HCT116 (cell line): ENCODE data around the gene SESN3. TPM values are rescaled to one million over a fixed set of nuclear protein-coding genes. Genes with fewer than 3 reads are reported as not detected.

Experiments
- ATAC-seq: fragments of 200-7000 bp; cut with Tn5 transposase; 2 replicates; pipeline ENCODE4 v1.9.1; 2020; ENCODE audit warnings: mild to moderate bottlenecking, moderate library complexity
- BruUV-seq: library from RNA; stranded (reverse); fragments of 400-500 nt; replicated peaks from 2 replicates; lab custom pipeline; 2021; lab: Mats Ljungman, UMichigan
- CTCF ChIA-PET: fragments of 300-600 bp; sonication (Branson Sonifier 250); formaldehyde crosslinking; loops from one replicate; lab custom pipeline; 2021; ENCODE audit warnings: antibody characterized with exemption; lab: Charles Lee
- POLR2A ChIA-PET: fragments of 300-600, 350-600 bp; sonication (Branson Sonifier 250); formaldehyde crosslinking; loops from one replicate; lab custom pipeline; 2021; ENCODE audit warnings: antibody characterized with exemption; lab: Charles Lee
- RAD21 ChIA-PET, 2 experiments: fragments of 300-600 bp; sonication (Branson Sonifier 250); formaldehyde crosslinking; loops; one replicate each; lab custom pipeline; 2023; ENCODE audit warnings: low total read pairs in 2 of 2; ENCODE audit not compliant: uncharacterized antibody in 2 of 2, unreplicated experiment in 2 of 2, low non-redundant PET in 1 of 2; lab: Charles Lee
- DNase-seq: peaks from one replicate; pipeline ENCODE4 v3.0.0-alpha.2; 2010; ENCODE audit warnings: low read depth, low spot score
- H2AFZ ChIP-seq: fragments of 200-600 bp; shearing (Covaris generic), sonication (generic); 2 replicates; pipeline ENCODE4 v1.6.1; 2017; ENCODE audit warnings: low read depth, mixed run types, mixed read lengths, antibody characterized with exemption, low read length; ENCODE audit not compliant: poor library complexity, severe bottlenecking
- H3K27ac ChIP-seq: 2 replicates; pipeline ENCODE4 v1.5.1; 2012; ENCODE audit warnings: low read depth, low read length
- H3K27me3 ChIP-seq: fragments of 200-600 bp; sonication (generic); 2 replicates; pipeline ENCODE4 v1.6.1; 2016; ENCODE audit warnings: mixed run types, low read length, mixed read lengths; ENCODE audit not compliant: insufficient read depth
- H3K36me3 ChIP-seq, 2 experiments: fragments of 200-500 bp in 1 of 2; fragments of 200-600 bp in 1 of 2; sonication (Bioruptor generic) in 1 of 2; sonication (generic) in 1 of 2; 2 replicates each; pipeline versions ENCODE4 v1.5.1 to v1.6.1; 2014 to 2016; ENCODE audit warnings: low read length in 2 of 2, inconsistent platforms in 1 of 2, mixed read lengths in 1 of 2, mixed run types in 1 of 2; ENCODE audit not compliant: insufficient read depth in 2 of 2, control insufficient read depth in 1 of 2
- H3K4me1 ChIP-seq, 2 experiments: fragments of 200-600 bp in 1 of 2; sonication (generic) in 1 of 2; 2 replicates each; pipeline versions ENCODE4 v1.5.1 to v1.6.1; 2012 to 2017; ENCODE audit warnings: low read length in 2 of 2, inconsistent platforms in 1 of 2, mild to moderate bottlenecking in 1 of 2, mixed read lengths in 1 of 2, mixed run types in 1 of 2, moderate library complexity in 1 of 2; ENCODE audit not compliant: insufficient read depth in 2 of 2, control insufficient read depth in 1 of 2
- H3K4me2 ChIP-seq: fragments of 200-600 bp; sonication (generic); 2 replicates; pipeline ENCODE4 v1.6.1; 2017; ENCODE audit warnings: mixed run types, low read length, mixed read lengths
- H3K4me3 ChIP-seq, 2 experiments: fragments of 200-600 bp in 1 of 2; sonication (generic) in 1 of 2; replicated peaks in 1 of 2; 2 replicates each; pipeline ENCODE4 v1.5.1; 2011 to 2016; ENCODE audit warnings: low read length in 2 of 2, control low read depth in 1 of 2, low read depth in 1 of 2, mild to moderate bottlenecking in 1 of 2, mixed read lengths in 1 of 2, mixed run types in 1 of 2
- H3K79me2 ChIP-seq: fragments of 200-600 bp; sonication (generic); 2 replicates; pipeline ENCODE4 v1.6.1; 2017; ENCODE audit warnings: mild to moderate bottlenecking, mixed run types, low read length, moderate library complexity, mixed read lengths; ENCODE audit not compliant: insufficient read depth
- H3K9ac ChIP-seq: fragments of 200-600 bp; sonication (generic); 2 replicates; pipeline ENCODE4 v1.6.1; 2016; ENCODE audit warnings: low read length, mixed read lengths
- H3K9me2 ChIP-seq: fragments of 200-600 bp; sonication (generic), shearing (Covaris generic); 2 replicates; pipeline ENCODE4 v1.6.1; 2017; ENCODE audit warnings: mixed run types, mild to moderate bottlenecking, moderate library complexity; ENCODE audit not compliant: insufficient read depth
- H3K9me3 ChIP-seq, 2 experiments: fragments of 200-500 bp in 1 of 2; fragments of 200-600 bp in 1 of 2; sonication (Bioruptor generic) in 1 of 2; sonication (generic) in 1 of 2; 2 replicates each; pipeline ENCODE4 v1.6.1; 2014 to 2017; ENCODE audit warnings: low read length in 2 of 2, mixed read lengths in 2 of 2, inconsistent platforms in 1 of 2, low read depth in 1 of 2, mild to moderate bottlenecking in 1 of 2, mixed run types in 1 of 2, moderate library complexity in 1 of 2; ENCODE audit not compliant: control insufficient read depth in 1 of 2, insufficient read depth in 1 of 2
- H4K20me1 ChIP-seq: fragments of 200-600 bp; sonication (generic), shearing (Covaris generic); 2 replicates; pipeline ENCODE4 v1.6.1; 2017; ENCODE audit warnings: mixed run types, mild to moderate bottlenecking, moderate library complexity; ENCODE audit not compliant: insufficient read depth
- CBX3 ChIP-seq: IDR thresholded peaks from 2 replicates; pipeline ENCODE4 v1.6.1; 2012; ENCODE audit warnings: low read depth
- CTCF ChIP-seq, 3 experiments: fragments of 200-600 bp in 1 of 3; sonication (generic) in 1 of 3; IDR thresholded peaks in 2 of 3; conservative IDR thresholded peaks in 1 of 3; 2 replicates each; pipeline ENCODE4 v1.5.1; 2012 to 2017; ENCODE audit warnings: low read depth in 2 of 3, low read length in 2 of 3, antibody characterized with exemption in 1 of 3, borderline replicate concordance in 1 of 3, control low read depth in 1 of 3, mild to moderate bottlenecking in 1 of 3, mixed read lengths in 1 of 3, mixed run types in 1 of 3, moderate library complexity in 1 of 3; ENCODE audit not compliant: insufficient read depth in 1 of 3
- ELF1 ChIP-seq: IDR thresholded peaks from 2 replicates; pipeline ENCODE4 v1.6.1; 2012; ENCODE audit warnings: low read depth, borderline replicate concordance
- EZH2phosphoT487 ChIP-seq: fragments of 200-600 bp; IDR thresholded peaks from 2 replicates; pipeline ENCODE4 v1.6.1; 2018; ENCODE audit warnings: antibody characterized with exemption, borderline replicate concordance
- ZNF274 ChIP-seq: fragments of 200-500 bp; sonication (Bioruptor generic); IDR thresholded peaks from 2 replicates; pipeline ENCODE4 v1.6.1; 2014; ENCODE audit warnings: mild to moderate bottlenecking, low read depth, low read length, inconsistent platforms
- intact Hi-C: fragments of 100-400 bp; cut with micrococcal nuclease; formaldehyde crosslinking; loops from 2 replicates; pipeline ENCODE4 v1.10.0; 2022
- total RNA-seq: library from RNA; stranded (reverse); gene quantifications from one replicate; pipeline ENCODE4 v1.2.1, GENCODE V29; 2021; ENCODE audit not compliant: unreplicated experiment

The SESN3 gene
- total RNA-seq, 1 experiment from 2014 or later = 4.2 TPM

GRCh38 chr11:95257456-95257971, 26.5 kb upstream of the SESN3 start:
- DNase-seq (no peak), ATAC-seq (no peak)
- Histone ChIP-seq H3K4me2 (no peak overlapping the region), H3K79me2 (no peaks in the 10 kb centered on the region), H3K4me3 (no peak overlapping the region), H3K9ac (no peak overlapping the region), H4K20me1 (no peaks in the 10 kb centered on the region), H3K36me3 (no peaks in the 10 kb centered on the region), H3K9me3 (no peaks in the 10 kb centered on the region), H3K9me2 (no peaks in the 10 kb centered on the region), H3K4me1 (peaks cover 13 to 14% of the 10 kb centered on the region in 2 experiments), H3K27me3 (no peaks in the 10 kb centered on the region), H2AFZ (no peak overlapping the region), H3K27ac (no peak overlapping the region)
- intact Hi-C loops = no loop called here
- TF ChIP-seq ELF1 = no peak
- no peak for TF ChIP-seq ZNF274
- TF ChIP-seq CBX3 = no peak
- TF ChIP-seq CTCF (IDR thresholded peaks at IDR 0.05 in 2 of 3, conservative IDR thresholded peaks at IDR 0.05 in 1 of 3; ENCODE audit: borderline replicate concordance in 1 of 3, insufficient read depth in 1 of 3, low read depth in 2 of 3, low read length in 2 of 3) = no peak
- no TSS peak for BruUV-seq
- CTCF ChIA-PET = interaction anchor here (0.7 kb wide), 1 partner anchor 448 kb away, joined by 3 read pairs; no protein-coding TSS in a partner anchor
- RAD21 ChIA-PET = no interaction called here
- POLR2A ChIA-PET = interaction anchor here (0.6 kb wide), 1 partner anchor 12 kb away, joined by 3 read pairs; no protein-coding TSS in a partner anchor

GRCh38 chr11:95256321-95256779, 25.3 kb upstream of the SESN3 start:
- Histone ChIP-seq H3K4me3 (no peak overlapping the region), H3K36me3 (no peaks in the 10 kb centered on the region), H3K9me3 (no peaks in the 10 kb centered on the region), H3K4me2 (no peak overlapping the region), H3K4me1 (peaks cover 13 to 14% of the 10 kb centered on the region in 2 experiments), H3K27me3 (no peaks in the 10 kb centered on the region), H3K79me2 (no peaks in the 10 kb centered on the region), H4K20me1 (no peaks in the 10 kb centered on the region), H3K9ac (no peak overlapping the region), H2AFZ (no peak overlapping the region), H3K9me2 (no peaks in the 10 kb centered on the region), H3K27ac (no peak overlapping the region)
- ATAC-seq (no peak), DNase-seq (no peak)
- intact Hi-C loops = no loop called here
- POLR2A ChIA-PET = no interaction called here
- no TSS peak for BruUV-seq
- RAD21 ChIA-PET = no interaction called here
- CTCF ChIA-PET = no interaction called here
- TF ChIP-seq EZH2phosphoT487 = no peak
